ENCODE data around the gene CDHR1.

CDHR1 gene

GRCh38 chr10:84197643-84198042, 3.3 kb downstream of the CDHR1 start:
- in situ Hi-C loops (cut with MboI; ENCODE audit: low pct_unique_long_range_greater_than_20kb, low sequenced_read_pairs, unreplicated experiment): no loop called here
- TF ChIP-seq, protein P1, sequence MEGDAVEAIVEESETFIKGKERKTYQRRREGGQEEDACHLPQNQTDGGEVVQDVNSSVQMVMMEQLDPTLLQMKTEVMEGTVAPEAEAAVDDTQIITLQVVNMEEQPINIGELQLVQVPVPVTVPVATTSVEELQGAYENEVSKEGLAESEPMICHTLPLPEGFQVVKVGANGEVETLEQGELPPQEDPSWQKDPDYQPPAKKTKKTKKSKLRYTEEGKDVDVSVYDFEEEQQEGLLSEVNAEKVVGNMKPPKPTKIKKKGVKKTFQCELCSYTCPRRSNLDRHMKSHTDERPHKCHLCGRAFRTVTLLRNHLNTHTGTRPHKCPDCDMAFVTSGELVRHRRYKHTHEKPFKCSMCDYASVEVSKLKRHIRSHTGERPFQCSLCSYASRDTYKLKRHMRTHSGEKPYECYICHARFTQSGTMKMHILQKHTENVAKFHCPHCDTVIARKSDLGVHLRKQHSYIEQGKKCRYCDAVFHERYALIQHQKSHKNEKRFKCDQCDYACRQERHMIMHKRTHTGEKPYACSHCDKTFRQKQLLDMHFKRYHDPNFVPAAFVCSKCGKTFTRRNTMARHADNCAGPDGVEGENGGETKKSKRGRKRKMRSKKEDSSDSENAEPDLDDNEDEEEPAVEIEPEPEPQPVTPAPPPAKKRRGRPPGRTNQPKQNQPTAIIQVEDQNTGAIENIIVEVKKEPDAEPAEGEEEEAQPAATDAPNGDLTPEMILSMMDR (IDR thresholded peaks at IDR 0.05; ENCODE audit: extremely low read depth, insufficient read depth, missing control alignments): no peak
- DNase-seq (ENCODE audit: low spot score): no peak

DNA sequence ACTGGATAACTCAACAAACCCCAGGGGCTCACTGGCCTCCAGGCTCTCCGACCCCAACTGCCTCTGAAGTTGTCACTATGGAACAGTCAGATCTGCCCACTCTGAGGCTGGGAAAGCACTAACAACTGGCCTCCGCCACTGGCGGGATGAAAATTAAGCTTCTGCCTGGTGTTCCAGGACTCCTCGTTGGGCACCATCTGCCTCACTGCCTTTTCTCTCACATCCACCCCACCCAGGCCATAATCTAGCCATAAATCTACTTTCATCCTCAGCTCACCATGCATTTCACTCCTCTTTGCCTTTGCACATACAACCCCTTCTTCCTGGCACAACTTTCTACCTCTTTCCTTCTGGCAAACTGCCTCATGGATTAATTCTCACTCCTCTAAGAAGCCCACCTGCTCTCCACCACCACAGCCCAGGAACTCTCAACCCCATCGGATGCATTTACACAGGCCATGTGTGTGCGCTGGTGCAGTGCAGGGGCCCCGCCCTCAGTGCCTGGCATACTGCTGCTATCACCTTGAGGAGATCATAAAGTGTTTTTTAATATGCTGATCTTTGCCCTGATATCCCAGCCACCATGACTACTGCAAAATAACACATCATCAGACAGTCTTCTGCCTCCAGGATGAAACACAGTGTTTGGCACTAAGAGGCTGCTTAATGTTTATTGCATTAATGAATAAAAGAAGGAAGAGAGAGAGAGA, 4.0 kb downstream of the CDHR1 start:
- TF ChIP-seq, protein P1 (IDR thresholded peaks at IDR 0.05; ENCODE audit: extremely low read depth, insufficient read depth, missing control alignments): no peak
- in situ Hi-C loops (cut with MboI; ENCODE audit: low pct_unique_long_range_greater_than_20kb, low sequenced_read_pairs, unreplicated experiment): no loop called here

DNA sequence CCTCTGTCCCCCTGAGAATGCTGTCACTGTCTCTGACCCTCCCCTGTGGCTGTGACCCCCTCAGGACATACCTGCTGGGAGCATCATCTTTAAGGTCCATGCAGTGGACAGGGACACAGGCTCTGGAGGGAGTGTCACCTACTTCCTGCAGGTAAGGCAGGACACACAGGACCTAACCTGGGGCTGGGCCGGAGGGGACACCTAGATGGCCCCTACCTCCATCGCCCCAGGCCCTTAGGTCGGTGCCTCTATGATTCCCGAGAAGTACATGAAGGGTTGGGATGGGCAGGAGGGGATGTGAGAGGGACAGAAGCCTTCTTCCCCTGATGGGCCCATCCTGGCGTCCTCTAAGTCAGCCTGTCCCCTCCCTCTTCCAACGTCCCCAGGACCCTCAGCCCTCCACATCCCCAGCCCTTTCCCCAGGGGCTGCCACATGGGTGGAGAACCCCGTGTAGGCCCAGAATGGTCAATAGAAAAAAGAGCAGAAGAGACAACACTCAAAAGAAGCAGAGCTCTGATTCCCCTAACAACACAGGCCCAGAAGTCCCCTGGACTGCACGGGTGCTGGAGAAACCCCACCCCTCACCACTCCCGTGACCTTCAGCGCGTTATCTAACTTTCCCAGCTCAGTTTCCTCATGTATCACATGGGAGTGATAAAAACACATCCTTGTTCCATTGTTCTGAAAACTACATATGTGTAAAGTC, 6.4 kb downstream of the CDHR1 start:
- TF ChIP-seq, protein P1 (IDR thresholded peaks at IDR 0.05; ENCODE audit: extremely low read depth, insufficient read depth, missing control alignments): no peak

More for the DNA sequence above, 4.0 kb downstream of the CDHR1 start:
- DNase-seq (ENCODE audit: low spot score): no peak

GRCh38 chr10:84201244-84201606, 6.9 kb downstream of the CDHR1 start:
- DNase-seq (ENCODE audit: low spot score): no peak
- TF ChIP-seq, protein P1 (IDR thresholded peaks at IDR 0.05; ENCODE audit: extremely low read depth, insufficient read depth, missing control alignments): no peak
- in situ Hi-C loops (cut with MboI; ENCODE audit: low pct_unique_long_range_greater_than_20kb, low sequenced_read_pairs, unreplicated experiment): no loop called here

More for the DNA sequence above, 6.4 kb downstream of the CDHR1 start:
- no peak for DNase-seq (ENCODE audit: low spot score)
- in situ Hi-C loops (cut with MboI; ENCODE audit: low pct_unique_long_range_greater_than_20kb, low sequenced_read_pairs, unreplicated experiment): no loop called here

- no peak for DNase-seq (ENCODE audit: low spot score)
- in situ Hi-C loops (cut with MboI; ENCODE audit: low pct_unique_long_range_greater_than_20kb, low sequenced_read_pairs, unreplicated experiment): no loop called here
- TF ChIP-seq, protein P1 (IDR thresholded peaks at IDR 0.05; ENCODE audit: extremely low read depth, insufficient read depth, missing control alignments): no peak
These were observed 7.3 kb downstream of the CDHR1 start for GRCh38 chr10:84201682-84202081.

- in situ Hi-C loops (cut with MboI; ENCODE audit: low pct_unique_long_range_greater_than_20kb, low sequenced_read_pairs, unreplicated experiment): no loop called here
- TF ChIP-seq, protein P1 (IDR thresholded peaks at IDR 0.05; ENCODE audit: extremely low read depth, insufficient read depth, missing control alignments): no peak
- DNase-seq (ENCODE audit: low spot score): no peak
These were observed 8.0 kb downstream of the CDHR1 start for GRCh38 chr10:84202349-84202748.
